NB4 (cell line): ENCODE data around the gene NRP1.

Experiments used
- DNase-seq: peaks from one replicate; pipeline ENCODE4 v3.0.0; 2010; ENCODE audit warnings: low read depth
- H3K4me3 ChIP-seq: one replicate; pipeline ENCODE4 v1.5.1; 2011; ENCODE audit warnings: mild to moderate bottlenecking, low read depth, low read length, moderate library complexity
- CTCF ChIP-seq: IDR thresholded peaks from one replicate; pipeline ENCODE4 v1.5.1; 2012; ENCODE audit warnings: low read depth, low read length
- MAX ChIP-seq: IDR thresholded peaks from 2 replicates; pipeline ENCODE4 v1.6.1; 2011; ENCODE audit warnings: low read depth, low read length
- MYC ChIP-seq: IDR thresholded peaks from 2 replicates; pipeline ENCODE4 v1.6.1; 2011; ENCODE audit warnings: low read depth, low read length
- POLR2A ChIP-seq: IDR thresholded peaks from 2 replicates; pipeline ENCODE4 v1.6.1; 2011; ENCODE audit warnings: mild to moderate bottlenecking; ENCODE audit not compliant: insufficient read length; ENCODE audit errors: extremely low read depth

NRP1 gene

GRCh38 chr10:33137356-33138005, 197.0 kb downstream of the NRP1 start:
- H3K4me3 ChIP-seq = no peak overlapping the region
- no peak for DNase-seq
- TF ChIP-seq MYC (no peak), CTCF (no peak), MAX (no peak), POLR2A (no peak)

- no peak overlapping the region for H3K4me3 ChIP-seq
- DNase-seq = no peak
- TF ChIP-seq MYC = no peak
- TF ChIP-seq MAX = no peak
- TF ChIP-seq POLR2A = no peak
- TF ChIP-seq CTCF = no peak
These were observed 197.7 kb downstream of the NRP1 start for GRCh38 chr10:33136781-33137180.

GRCh38 chr10:33136271-33136670, 198.2 kb downstream of the NRP1 start:
- DNase-seq = no peak
- no peak overlapping the region for H3K4me3 ChIP-seq
- TF ChIP-seq POLR2A (no peak), MAX (no peak)

GRCh38 chr10:33134011-33134751, 200.3 kb downstream of the NRP1 start:
- no peak overlapping the region for H3K4me3 ChIP-seq
- peak; percentile 30 for DNase-seq
- TF ChIP-seq CTCF (no peak), MAX (peak; percentile 16; the same call in 1 of the 2 replicates)

GRCh38 chr10:33133557-33133956, 200.9 kb downstream of the NRP1 start:
- DNase-seq = no peak
- TF ChIP-seq CTCF (no peak), MAX (no peak), MYC (no peak), POLR2A (no peak)
- H3K4me3 ChIP-seq = no peak overlapping the region

GRCh38 chr10:33132626-33133025, 201.8 kb downstream of the NRP1 start:
- no peak overlapping the region for H3K4me3 ChIP-seq
- DNase-seq = no peak
- no peak for TF ChIP-seq CTCF
- TF ChIP-seq MYC = no peak
- TF ChIP-seq POLR2A = no peak
- TF ChIP-seq MAX = no peak
